ENCODE data around the gene NACAD.

Gene NACAD

GRCh38 chr7:45067582-45067981, 21.2 kb downstream of the NACAD start:
- DNase-seq = no peak
- in situ Hi-C loops (cut with MboI; ENCODE audit: low pct_unique_long_range_greater_than_20kb, low sequenced_read_pairs) = no loop called here

- in situ Hi-C loops (cut with MboI; ENCODE audit: low pct_unique_long_range_greater_than_20kb, low sequenced_read_pairs) = no loop called here
- no peak for DNase-seq
Observed at GRCh38 chr7:45066409-45066808, 22.4 kb downstream of the NACAD start.

GRCh38 chr7:45065031-45065995, 23.5 kb downstream of the NACAD start:
- in situ Hi-C loops (cut with MboI; ENCODE audit: low pct_unique_long_range_greater_than_20kb, low sequenced_read_pairs) = no loop called here
- DNase-seq = no peak

GRCh38 chr7:45064047-45064725, 24.6 kb downstream of the NACAD start:
- DNase-seq = no peak
- in situ Hi-C loops (cut with MboI; ENCODE audit: low pct_unique_long_range_greater_than_20kb, low sequenced_read_pairs) = no loop called here

GRCh38 chr7:45061806-45062425, 26.9 kb downstream of the NACAD start:
- no peak for DNase-seq
- in situ Hi-C loops (cut with MboI; ENCODE audit: low pct_unique_long_range_greater_than_20kb, low sequenced_read_pairs) = no loop called here

- in situ Hi-C loops (cut with MboI; ENCODE audit: low pct_unique_long_range_greater_than_20kb, low sequenced_read_pairs) = no loop called here
- DNase-seq = no peak
Observed at GRCh38 chr7:45061352-45061751, 27.4 kb downstream of the NACAD start.

- in situ Hi-C loops (cut with MboI; ENCODE audit: low pct_unique_long_range_greater_than_20kb, low sequenced_read_pairs) = no loop called here
- DNase-seq = no peak
Observed at GRCh38 chr7:45060295-45060694, 28.5 kb downstream of the NACAD start.

- in situ Hi-C loops (cut with MboI; ENCODE audit: low pct_unique_long_range_greater_than_20kb, low sequenced_read_pairs) = no loop called here
- DNase-seq = no peak
Observed at GRCh38 chr7:45057878-45058277, 30.9 kb downstream of the NACAD start.

- DNase-seq = no peak
- in situ Hi-C loops (cut with MboI; ENCODE audit: low pct_unique_long_range_greater_than_20kb, low sequenced_read_pairs) = no loop called here
Observed at GRCh38 chr7:45055594-45056219, 33.1 kb downstream of the NACAD start.

- DNase-seq = no peak
- in situ Hi-C loops (cut with MboI; ENCODE audit: low pct_unique_long_range_greater_than_20kb, low sequenced_read_pairs) = no loop called here
Observed at GRCh38 chr7:45055016-45055415, 33.8 kb downstream of the NACAD start.

- in situ Hi-C loops (cut with MboI; ENCODE audit: low pct_unique_long_range_greater_than_20kb, low sequenced_read_pairs) = no loop called here
- no peak for DNase-seq
Observed at GRCh38 chr7:45054442-45054841, 34.3 kb downstream of the NACAD start.

GRCh38 chr7:45053941-45054340, 34.8 kb downstream of the NACAD start:
- DNase-seq = no peak
- in situ Hi-C loops (cut with MboI; ENCODE audit: low pct_unique_long_range_greater_than_20kb, low sequenced_read_pairs) = no loop called here

- in situ Hi-C loops (cut with MboI; ENCODE audit: low pct_unique_long_range_greater_than_20kb, low sequenced_read_pairs) = no loop called here
- DNase-seq = no peak
Observed at GRCh38 chr7:45053401-45053800, 35.4 kb downstream of the NACAD start.

GRCh38 chr7:45052011-45052410, 36.8 kb downstream of the NACAD start:
- in situ Hi-C loops (cut with MboI; ENCODE audit: low pct_unique_long_range_greater_than_20kb, low sequenced_read_pairs) = no loop called here
- DNase-seq = no peak

GRCh38 chr7:45050198-45050597, 38.6 kb downstream of the NACAD start:
- in situ Hi-C loops (cut with MboI; ENCODE audit: low pct_unique_long_range_greater_than_20kb, low sequenced_read_pairs) = no loop called here

GRCh38 chr7:45048748-45049147, 40.0 kb downstream of the NACAD start:
- DNase-seq = no peak
- in situ Hi-C loops (cut with MboI; ENCODE audit: low pct_unique_long_range_greater_than_20kb, low sequenced_read_pairs) = no loop called here

More at GRCh38 chr7:45050198-45050597, 38.6 kb downstream of the NACAD start:
- DNase-seq = no peak

GRCh38 chr7:45044338-45044737, 44.4 kb downstream of the NACAD start:
- in situ Hi-C loops (cut with MboI; ENCODE audit: low pct_unique_long_range_greater_than_20kb, low sequenced_read_pairs) = no loop called here
- DNase-seq = no peak

- DNase-seq = no peak
- in situ Hi-C loops (cut with MboI; ENCODE audit: low pct_unique_long_range_greater_than_20kb, low sequenced_read_pairs) = no loop called here
Observed at GRCh38 chr7:45039106-45039505, 49.7 kb downstream of the NACAD start.

- DNase-seq = no peak
- in situ Hi-C loops (cut with MboI; ENCODE audit: low pct_unique_long_range_greater_than_20kb, low sequenced_read_pairs) = no loop called here
Observed at GRCh38 chr7:45037876-45038275, 50.9 kb downstream of the NACAD start.

- no peak for DNase-seq
- in situ Hi-C loops (cut with MboI; ENCODE audit: low pct_unique_long_range_greater_than_20kb, low sequenced_read_pairs) = no loop called here
Observed at GRCh38 chr7:45036796-45037195, 52.0 kb downstream of the NACAD start.

Data from KBM-7 (cell line).